IPS-18c (cell line): ENCODE data around the gene ATG2A.
A peak's percentile ranks its signal among the peaks of the same experiment; 100 is the strongest.

ENCODE experiments used
- H3K4me3 ChIP-seq: 2 replicates; pipeline ENCODE4 v1.7.0; 2013; ENCODE audit warnings: low read depth, mild to moderate bottlenecking, low read length, moderate library complexity; ENCODE audit not compliant: insufficient read depth
- H3K9me3 ChIP-seq: one replicate; pipeline ENCODE4 v1.6.1; 2013; ENCODE audit warnings: mild to moderate bottlenecking, low read length, moderate library complexity; ENCODE audit not compliant: control insufficient read depth, insufficient read depth

Gene ATG2A

GRCh38 chr11:64880240-64881001, 36.6 kb downstream of the ATG2A start:
- H3K4me3 ChIP-seq: no peak overlapping the region
- no peaks in the 10 kb centered on the region for H3K9me3 ChIP-seq

- H3K4me3 ChIP-seq: peak overlapping the region; percentile 91
- H3K9me3 ChIP-seq: no peaks in the 10 kb centered on the region
These were observed 37.6 kb downstream of the ATG2A start for GRCh38 chr11:64879244-64879900.

GRCh38 chr11:64878494-64879243, 38.3 kb downstream of the ATG2A start, which contains the start of gene EHD1:
Gene EHD1, minus strand, starts transcription at chr11:64878621. Its CDS starts 157 bp downstream, at chr11:64878464.
- peak within 1 kb of the TSS; percentile 91 for H3K4me3 ChIP-seq
- no peaks in the 10 kb centered on the region for H3K9me3 ChIP-seq

- no peaks in the 10 kb centered on the region for H3K9me3 ChIP-seq
- peak overlapping the region; percentile 86 for H3K4me3 ChIP-seq
These were observed 38.9 kb downstream of the ATG2A start for GRCh38 chr11:64878223-64878493.

GRCh38 chr11:64877390-64878222, 39.4 kb downstream of the ATG2A start:
- Histone ChIP-seq H3K4me3 (peak overlapping the region; percentile 86), H3K9me3 (no peaks in the 10 kb centered on the region)

- H3K4me3 ChIP-seq: no peak overlapping the region
These were observed 40.1 kb downstream of the ATG2A start for GRCh38 chr11:64876835-64877341.

GRCh38 chr11:64876229-64876750, 40.7 kb downstream of the ATG2A start:
- H3K4me3 ChIP-seq: no peak overlapping the region
- no peaks in the 10 kb centered on the region for H3K9me3 ChIP-seq

More at GRCh38 chr11:64876835-64877341, 40.1 kb downstream of the ATG2A start:
- no peaks in the 10 kb centered on the region for H3K9me3 ChIP-seq

GRCh38 chr11:64875369-64876228, 41.4 kb downstream of the ATG2A start:
- no peak overlapping the region for H3K4me3 ChIP-seq
- no peaks in the 10 kb centered on the region for H3K9me3 ChIP-seq

GRCh38 chr11:64874308-64875240, 42.4 kb downstream of the ATG2A start:
- Histone ChIP-seq H3K4me3 (no peak overlapping the region), H3K9me3 (no peaks in the 10 kb centered on the region)

GRCh38 chr11:64872790-64873488, 44.1 kb downstream of the ATG2A start:
- H3K9me3 ChIP-seq: no peaks in the 10 kb centered on the region
- no peak overlapping the region for H3K4me3 ChIP-seq

- Histone ChIP-seq H3K4me3 (no peak overlapping the region), H3K9me3 (no peaks in the 10 kb centered on the region)
These were observed 45.5 kb downstream of the ATG2A start for GRCh38 chr11:64871492-64871891.

GRCh38 chr11:64870893-64871466, 46.0 kb downstream of the ATG2A start:
- Histone ChIP-seq H3K9me3 (no peaks in the 10 kb centered on the region), H3K4me3 (no peak overlapping the region)

GRCh38 chr11:64870176-64870892, 46.7 kb downstream of the ATG2A start:
- Histone ChIP-seq H3K9me3 (no peaks in the 10 kb centered on the region), H3K4me3 (no peak overlapping the region)
